GM10847 (cell line): ENCODE measurements around the gene EFHD1.

Source experiments
- POLR2A ChIP-seq: IDR thresholded peaks from 2 replicates; pipeline ENCODE4 v1.6.1; 2011; ENCODE audit not compliant: insufficient read length; ENCODE audit errors: extremely low read depth

The EFHD1 gene

GRCh38 chr2:232662486-232663260 lies 29.3 kb downstream of the EFHD1 start:
- TF ChIP-seq POLR2A = no peak

DNA sequence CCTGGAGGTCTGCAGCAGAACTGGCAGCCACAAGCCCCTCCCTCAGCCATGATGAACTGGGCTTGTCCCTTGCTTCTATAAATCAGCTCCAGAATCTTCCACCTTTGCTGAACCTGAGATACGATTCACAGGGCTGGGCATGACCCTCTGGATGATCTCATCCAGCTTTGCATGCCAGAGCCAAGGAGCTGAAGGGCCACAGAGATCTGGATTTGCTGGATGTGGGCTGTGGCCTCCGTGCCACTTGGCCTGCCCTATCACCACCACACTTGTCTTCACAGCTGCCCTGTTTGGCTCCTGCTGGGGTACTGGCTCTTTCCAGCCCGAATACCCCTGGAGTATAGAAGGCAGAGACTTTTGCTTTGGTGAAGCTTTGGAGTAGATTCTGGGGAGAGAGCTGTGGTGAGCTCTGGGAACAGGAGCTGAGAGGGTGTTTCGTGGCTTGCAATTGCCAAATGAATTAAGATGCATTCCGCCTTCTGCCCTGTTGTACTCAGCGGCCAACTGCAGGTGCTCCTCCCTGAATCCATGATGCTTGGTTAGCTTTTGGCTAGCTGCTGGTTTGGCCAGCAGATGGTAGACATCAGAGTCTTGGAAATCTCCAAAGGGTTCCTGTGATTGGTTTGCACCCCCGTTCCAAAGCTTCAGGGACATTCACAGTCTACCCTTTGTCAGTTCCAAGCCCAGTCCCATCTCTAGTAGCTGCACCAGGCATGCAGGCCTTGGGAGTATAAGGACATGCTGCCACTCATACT lies 32.8 kb downstream of the EFHD1 start:
- no peak for TF ChIP-seq POLR2A

DNA sequence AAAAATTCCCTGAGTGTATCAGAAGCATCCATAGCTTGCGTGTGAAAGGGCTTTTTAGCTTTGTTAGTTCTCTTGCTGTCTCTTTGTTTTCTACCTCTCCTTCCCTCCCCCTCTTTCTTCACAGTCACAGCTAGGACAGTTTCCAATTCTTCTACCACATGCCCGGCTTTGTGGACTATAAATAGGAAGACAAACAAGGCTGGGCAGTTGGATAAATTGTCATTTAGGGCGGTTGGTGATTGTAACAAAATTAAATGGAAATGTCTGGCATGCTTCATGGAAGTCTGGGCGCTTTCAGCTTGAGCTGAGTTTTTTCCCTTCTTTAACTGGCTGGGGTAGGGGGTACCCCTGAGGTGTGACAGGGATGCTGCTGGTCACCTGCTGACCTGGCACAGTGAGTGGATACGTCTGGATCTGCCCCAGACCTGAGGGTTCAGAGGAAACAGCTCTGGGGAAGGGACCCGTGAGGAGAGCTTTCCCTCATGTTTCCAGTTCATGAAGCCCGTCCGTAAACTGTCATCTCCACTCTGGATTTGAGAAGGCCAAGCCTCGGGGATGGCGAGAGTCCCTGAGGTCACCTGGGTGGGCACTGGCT lies 34.7 kb downstream of the EFHD1 start:
- no peak for TF ChIP-seq POLR2A

DNA sequence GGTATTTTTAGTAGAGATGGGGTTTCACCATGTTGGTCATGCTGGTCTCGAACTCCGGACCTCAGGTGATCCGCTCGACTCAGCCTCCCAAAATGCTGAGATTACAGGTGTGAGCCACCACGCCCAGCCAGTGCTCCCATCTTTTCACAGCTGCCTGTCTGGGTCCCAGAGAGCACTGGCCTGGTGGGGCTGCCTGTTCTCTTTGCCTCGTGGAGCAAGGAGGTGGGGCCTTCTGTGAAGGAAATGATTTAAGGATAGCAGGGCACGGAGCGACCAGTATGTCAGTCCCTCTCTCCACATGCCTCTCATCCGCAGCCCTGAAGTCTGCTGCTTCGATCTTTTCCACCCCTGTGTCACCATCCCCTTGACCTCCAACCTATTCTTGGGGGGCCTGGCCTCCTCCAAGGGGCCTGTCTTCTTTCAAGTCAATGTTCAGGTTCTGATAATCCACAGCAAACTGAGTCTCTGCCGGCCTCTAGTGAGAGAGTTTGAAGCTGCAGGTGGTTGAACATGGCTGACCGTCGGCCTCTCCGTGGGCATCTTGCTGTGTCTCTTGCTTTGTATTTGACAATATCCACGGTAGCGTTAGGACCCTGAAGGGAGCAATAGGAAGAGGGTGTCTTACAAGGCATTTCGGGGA lies 35.5 kb downstream of the EFHD1 start:
- no peak for TF ChIP-seq POLR2A

DNA sequence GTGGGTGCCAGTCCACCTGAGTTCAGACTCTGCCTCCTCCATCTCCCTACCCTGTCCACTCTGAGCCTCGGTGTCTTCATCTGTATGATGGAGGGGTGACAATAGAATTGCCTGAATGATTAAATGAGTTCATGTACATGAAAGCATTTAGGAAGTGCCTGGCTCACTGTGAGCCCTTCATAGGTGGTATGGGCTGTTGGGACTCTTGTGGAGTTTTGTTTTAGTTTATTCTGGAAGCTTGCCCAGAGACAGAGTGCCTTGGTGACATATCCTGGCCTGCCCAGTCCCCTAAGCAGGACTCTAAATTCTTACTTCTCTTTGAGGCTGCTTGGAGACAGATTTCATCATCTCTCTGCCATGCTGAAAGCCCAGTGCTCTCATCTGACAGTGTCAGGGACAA lies 39.2 kb downstream of the EFHD1 start:
- TF ChIP-seq POLR2A = no peak

DNA sequence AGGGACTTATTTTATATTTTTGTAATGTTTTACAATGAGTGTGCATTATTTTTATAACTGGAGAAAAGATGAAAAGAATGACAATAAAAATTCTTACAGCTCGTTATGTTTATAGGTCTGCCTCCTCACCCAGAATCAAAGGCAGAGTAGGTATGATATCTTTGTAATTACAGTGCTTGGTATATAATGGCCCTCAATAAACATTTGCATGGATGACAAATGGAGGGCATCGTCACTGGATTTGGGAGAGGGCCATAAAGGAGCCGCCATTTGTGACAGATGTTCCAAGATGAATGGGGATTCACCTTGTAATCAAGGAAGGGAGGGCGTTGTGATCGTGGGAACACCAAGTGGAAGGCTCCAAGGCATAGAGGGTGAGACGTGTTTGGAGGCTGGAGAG lies 41.1 kb downstream of the EFHD1 start:
- no peak for TF ChIP-seq POLR2A

- no peak for TF ChIP-seq POLR2A
These were observed 42.0 kb downstream of the EFHD1 start for GRCh38 chr2:232675381-232675780.

DNA sequence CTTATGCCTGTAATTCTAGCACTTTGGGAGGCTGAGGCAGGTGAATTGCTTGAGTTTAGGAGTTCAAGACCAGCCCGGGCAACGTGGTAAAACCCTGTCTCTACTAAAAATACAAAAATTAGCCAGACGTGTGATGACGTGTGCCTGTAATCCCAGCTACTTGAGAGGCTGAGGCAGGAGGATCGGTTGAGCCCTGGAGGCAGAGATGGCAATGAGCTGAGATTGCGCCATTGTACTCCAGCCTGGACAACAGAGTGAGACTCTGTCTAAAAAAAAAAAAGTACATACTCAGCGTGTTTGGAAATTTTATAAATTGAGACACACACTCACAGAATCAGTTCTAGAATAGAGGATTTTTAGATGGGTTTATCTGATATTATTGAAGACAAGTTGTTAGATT lies 46.6 kb downstream of the EFHD1 start:
- TF ChIP-seq POLR2A = no peak

DNA sequence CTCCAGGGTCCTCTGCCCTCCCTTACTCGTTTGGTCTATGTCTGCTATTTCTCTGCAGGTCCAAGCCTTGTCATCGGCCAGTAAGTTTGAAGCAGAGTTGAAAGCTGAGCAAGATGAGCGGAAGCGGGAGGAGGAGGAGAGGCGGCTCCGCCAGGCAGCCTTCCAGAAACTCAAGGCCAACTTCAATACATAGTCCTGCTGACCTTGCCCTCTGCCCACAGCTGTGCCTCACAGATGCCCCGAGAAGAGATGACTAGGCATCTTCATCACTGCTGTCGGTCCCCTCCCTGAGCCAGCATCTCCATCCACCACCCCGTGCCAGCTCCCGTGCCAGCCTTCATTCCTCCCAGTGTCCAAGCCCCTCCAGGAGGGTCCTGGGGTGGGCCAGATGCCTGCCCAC lies 48.1 kb downstream of the EFHD1 start:
- no peak for TF ChIP-seq POLR2A

GRCh38 chr2:232683368-232683767 lies 50.0 kb downstream of the EFHD1 start:
- TF ChIP-seq POLR2A = no peak

- TF ChIP-seq POLR2A = no peak
These were observed 54.2 kb downstream of the EFHD1 start for GRCh38 chr2:232687382-232688160.

GRCh38 chr2:232688201-232688600 lies 54.8 kb downstream of the EFHD1 start:
- TF ChIP-seq POLR2A = no peak

GRCh38 chr2:232689152-232689910 lies 55.9 kb downstream of the EFHD1 start:
- no peak for TF ChIP-seq POLR2A

DNA sequence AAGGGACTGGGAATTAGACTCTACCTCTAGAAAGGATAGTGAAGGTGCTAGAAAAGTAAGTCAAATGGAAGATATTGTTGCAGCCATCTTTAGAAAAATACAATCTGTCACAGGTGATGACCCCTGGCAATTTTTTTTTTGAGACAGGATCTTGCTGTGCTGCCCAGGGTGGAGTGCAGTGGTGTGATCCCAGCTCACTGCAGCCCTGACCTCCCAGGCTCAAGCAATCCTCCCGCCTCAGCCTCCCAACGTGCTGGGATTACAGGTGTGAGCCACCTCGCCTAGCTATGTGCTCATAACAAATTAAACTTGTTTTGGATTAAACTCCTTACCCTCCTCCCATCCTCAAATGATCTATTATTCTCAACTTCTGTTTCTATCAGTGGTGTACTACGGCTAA lies 59.9 kb downstream of the EFHD1 start:
- TF ChIP-seq POLR2A = no peak
